Uterus (tissue), 4 donors: Measurements from ENCODE around the gene SURF4. TPM values are rescaled to one million over a fixed set of nuclear protein-coding genes. Genes with fewer than 3 reads are reported as not detected.
A peak's percentile ranks its signal among the peaks of the same experiment; 100 is the strongest.

ENCODE experiments used
- DNase-seq, 2 donors: peaks; one replicate each; pipeline ENCODE4 v3.0.0-alpha.2; 2019 to 2020
- H3K27ac ChIP-seq, 2 donors: fragments of 200-600 bp; sonication (generic); 1 replicate in 1 of 2; 2 replicates in 1 of 2; pipeline ENCODE4 v1.5.1; 2016 to 2018
- H3K27me3 ChIP-seq, 2 donors: fragments of 200-600 bp; sonication (generic); one replicate each; pipeline ENCODE4 v1.5.1; 2018 to 2019; ENCODE audit warnings: control low read depth in 1 of 2
- H3K36me3 ChIP-seq, 2 donors: fragments of 200-600 bp; sonication (generic); one replicate each; pipeline ENCODE4 v1.5.1; 2019; ENCODE audit warnings: control low read depth in 1 of 2
- H3K4me1 ChIP-seq, 2 donors: fragments of 200-600 bp; sonication (generic); one replicate each; pipeline ENCODE4 v1.5.1; 2018 to 2019; ENCODE audit warnings: control low read depth in 1 of 2
- H3K4me3 ChIP-seq, 2 donors: fragments of 200-600 bp; sonication (generic); 1 replicate in 1 of 2; 2 replicates in 1 of 2; pipeline ENCODE4 v1.5.1; 2018 to 2019; ENCODE audit warnings: mild to moderate bottlenecking in 1 of 2
- H3K9me3 ChIP-seq, 2 donors: fragments of 200-600 bp; sonication (generic); one replicate each; pipeline ENCODE4 v1.5.1; 2019; ENCODE audit warnings: control low read depth in 1 of 2
- CTCF ChIP-seq, 4 experiments: fragments of 200-600 bp in 2 of 4; fragments of 450-650 bp in 2 of 4; sonication (generic) in 2 of 4; IDR thresholded peaks; one replicate each; pipeline ENCODE4 v1.5.1; 2016 to 2019; ENCODE audit warnings: antibody characterized with exemption in 4 of 4, mild to moderate bottlenecking in 2 of 4, moderate library complexity in 1 of 4
- POLR2A ChIP-seq, 2 donors: fragments of 450-650 bp; IDR thresholded peaks; one replicate each; pipeline ENCODE4 v1.6.1; 2016; ENCODE audit warnings: antibody characterized with exemption in 2 of 2, mild to moderate bottlenecking in 1 of 2, moderate library complexity in 1 of 2
- intact Hi-C: fragments of 100-400 bp; cut with DNase I; formaldehyde crosslinking; loops from one replicate; pipeline ENCODE4 v1.15.1; 2023; ENCODE audit warnings: low total_unique reads
- total RNA-seq, 4 donors: library from RNA; depleted of rRNA in 3 of 4; stranded (reverse); fragments of >200 nt in 3 of 4; gene quantifications; one replicate each; pipeline versions ENCODE4 v1.1.0 to v1.2.4, GENCODE V29; 2014 to 2023
- donor health status: DM: yes; HTN: yes; CAD: no.

SURF4 gene
- total RNA-seq, 4 donors from 2014 or later = 74.7 to 262 (median 108) TPM

DNA sequence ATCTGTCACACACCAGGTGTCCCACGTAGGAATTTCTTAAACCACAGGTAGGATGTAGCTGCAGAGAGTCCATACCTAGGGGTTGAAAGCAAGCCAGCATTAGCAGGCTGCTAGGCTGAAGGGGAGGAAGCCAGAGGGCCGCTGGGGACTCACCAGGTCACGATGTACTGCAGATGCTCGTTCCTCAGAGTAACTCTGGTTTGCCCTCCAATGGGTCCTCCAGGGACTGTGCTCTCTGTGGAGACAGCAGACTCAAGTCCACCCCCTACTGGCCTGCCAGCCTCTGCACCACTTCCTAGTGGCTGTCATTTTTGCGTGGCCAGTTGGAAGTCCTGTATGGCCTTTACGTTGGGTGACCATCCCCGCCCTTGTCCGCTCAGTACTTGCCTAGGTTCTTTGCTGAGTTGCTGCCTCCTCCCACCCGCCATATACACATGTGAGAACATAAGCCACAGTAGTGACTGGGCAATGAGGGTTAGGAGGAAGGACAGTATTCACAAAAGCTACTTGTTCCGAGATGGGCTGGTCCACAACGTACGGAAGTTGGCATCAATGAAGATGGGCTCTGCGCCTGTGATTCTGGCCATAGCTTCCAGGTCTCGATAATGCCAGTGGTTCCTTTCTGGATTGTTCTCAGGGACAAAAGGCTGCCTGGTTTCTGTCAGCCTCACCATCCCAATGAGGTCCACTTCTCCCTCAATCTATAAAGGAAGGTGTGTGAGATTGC is 23.8 kb downstream of the SURF4 start:
- Histone ChIP-seq H3K9me3 (no peaks in the 10 kb centered on the region), H3K36me3 (no peaks in the 10 kb centered on the region), H3K4me3 (no peak overlapping the region), H3K4me1 (peaks cover 0 to 16% of the 10 kb centered on the region in 2 donors), H3K27ac (no peak overlapping the region), H3K27me3 (no peaks in the 10 kb centered on the region)
- intact Hi-C loops = no loop called here
- TF ChIP-seq CTCF (IDR thresholded peaks at IDR 0.05) (peak in 1 of 4 experiments; percentile 6), POLR2A (IDR thresholded peaks at IDR 0.05) (no peak)
- no peak for DNase-seq

DNA sequence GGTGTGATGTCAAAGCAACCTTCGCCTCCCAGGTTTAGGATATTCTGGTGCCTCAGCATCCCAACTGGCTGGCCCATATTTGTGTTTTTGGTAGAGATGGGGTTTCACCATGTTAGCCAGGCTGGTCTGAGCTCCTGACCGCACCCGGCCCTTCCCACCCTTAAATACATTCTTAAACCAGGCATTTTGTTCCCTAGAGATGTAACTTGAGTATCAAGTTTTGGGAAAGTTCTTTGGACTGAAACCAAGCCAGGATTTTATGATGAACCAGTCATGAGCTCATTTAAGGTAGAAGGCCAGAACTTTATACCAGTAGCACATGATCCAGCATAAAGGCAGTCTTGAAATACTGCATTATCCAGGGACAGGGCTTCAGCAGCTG is 24.3 kb downstream of the SURF4 start:
- peaks cover 0 to 18% of the 10 kb centered on the region in 2 donors for H3K4me1 ChIP-seq
- intact Hi-C loops = no loop called here
- no peak overlapping the region for H3K27ac ChIP-seq

DNA sequence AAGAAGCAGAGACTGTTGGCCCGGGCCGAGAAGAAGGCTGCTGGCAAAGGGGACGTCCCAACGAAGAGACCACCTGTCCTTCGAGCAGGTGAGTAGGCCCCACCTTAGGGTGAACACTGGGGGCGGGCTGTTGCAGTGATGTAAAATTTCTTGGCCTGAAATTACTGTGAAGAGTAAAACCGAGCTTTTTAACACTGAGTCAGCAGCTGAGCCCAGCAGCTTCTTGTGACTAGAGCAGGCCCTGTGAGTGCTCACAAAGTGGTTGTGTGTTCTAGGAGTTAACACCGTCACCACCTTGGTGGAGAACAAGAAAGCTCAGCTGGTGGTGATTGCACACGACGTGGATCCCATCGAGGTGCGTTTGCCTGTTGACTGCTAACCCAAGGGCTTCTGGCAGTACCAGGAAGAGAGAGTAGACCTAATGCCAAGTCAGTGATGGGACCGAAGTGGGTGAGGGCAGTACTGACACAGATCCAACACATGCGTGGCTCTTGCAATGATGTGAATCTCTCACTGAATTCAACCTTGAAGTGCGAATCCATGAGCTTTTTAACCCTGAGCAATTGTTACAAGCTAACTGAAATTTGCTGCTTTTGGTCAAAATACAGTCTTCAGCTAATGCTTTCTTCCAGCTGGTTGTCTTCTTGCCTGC is 25.8 kb downstream of the SURF4 start:
- Histone ChIP-seq H3K9me3 (no peaks in the 10 kb centered on the region), H3K27me3 (no peaks in the 10 kb centered on the region), H3K27ac (no peak overlapping the region), H3K4me1 (peaks cover 0 to 17% of the 10 kb centered on the region in 2 donors), H3K36me3 (no peaks in the 10 kb centered on the region), H3K4me3 (no peak overlapping the region)
- TF ChIP-seq POLR2A (IDR thresholded peaks at IDR 0.05) (no peak), CTCF (IDR thresholded peaks at IDR 0.05) (no peak)
- intact Hi-C loops = no loop called here
- DNase-seq = no peak

More for the DNA sequence above, 24.3 kb downstream of the SURF4 start:
- Histone ChIP-seq H3K27me3 (no peaks in the 10 kb centered on the region), H3K36me3 (no peaks in the 10 kb centered on the region), H3K4me3 (no peak overlapping the region), H3K9me3 (no peaks in the 10 kb centered on the region)
- TF ChIP-seq CTCF (IDR thresholded peaks at IDR 0.05) (no peak), POLR2A (IDR thresholded peaks at IDR 0.05) (no peak)
- DNase-seq = no peak

DNA sequence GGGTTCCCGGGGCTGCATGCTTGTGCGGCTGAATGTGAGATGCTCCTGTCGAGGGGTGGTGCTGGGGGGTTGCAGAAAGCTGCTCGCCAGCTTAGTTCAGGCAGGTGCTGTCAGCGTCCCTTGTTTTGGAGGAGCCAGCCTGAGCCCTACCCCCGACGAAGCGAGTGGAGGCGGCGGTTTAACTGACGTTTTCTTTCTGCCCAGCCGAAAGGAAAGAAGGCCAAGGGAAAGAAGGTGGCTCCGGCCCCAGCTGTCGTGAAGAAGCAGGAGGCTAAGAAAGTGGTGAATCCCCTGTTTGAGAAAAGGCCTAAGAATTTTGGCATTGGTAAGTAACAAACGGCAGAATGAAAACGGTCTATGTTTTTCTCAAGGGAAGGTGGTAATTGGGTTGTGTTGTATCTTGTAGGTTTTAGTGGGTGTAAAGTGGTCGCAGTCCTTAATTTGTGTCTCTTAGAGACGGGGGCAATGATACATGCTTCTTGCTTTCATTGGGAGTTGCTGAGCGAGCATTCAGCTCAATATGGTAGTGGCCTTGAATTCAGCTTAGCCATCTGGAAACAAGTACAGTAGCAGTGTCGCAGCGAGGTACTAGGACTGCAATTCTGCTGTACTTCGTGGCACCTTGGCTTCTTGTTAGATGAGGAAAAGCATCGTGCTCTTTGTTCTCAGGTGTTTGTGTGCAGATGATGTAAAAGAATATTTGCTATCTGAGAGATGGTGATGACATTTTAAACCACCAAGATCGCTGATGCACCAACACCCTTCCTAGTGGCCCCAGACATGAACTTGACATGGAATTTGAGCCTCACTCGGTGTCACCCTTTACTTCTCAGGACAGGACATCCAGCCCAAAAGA is 26.9 kb downstream of the SURF4 start:
- TF ChIP-seq CTCF (IDR thresholded peaks at IDR 0.05) = no peak
- no peak for TF ChIP-seq POLR2A (IDR thresholded peaks at IDR 0.05)
- Histone ChIP-seq H3K9me3 (no peaks in the 10 kb centered on the region), H3K4me1 (peaks cover 0 to 15% of the 10 kb centered on the region in 2 donors), H3K27ac (peak overlapping the region; percentile 76 to 91), H3K4me3 (peak overlapping the region; percentile 64 to 93), H3K27me3 (no peaks in the 10 kb centered on the region), H3K36me3 (no peaks in the 10 kb centered on the region)
- DNase-seq = no peak
- intact Hi-C loops = no loop called here
